A673 (cell line): ENCODE measurements around the gene EMC1. TPM values are rescaled to one million over a fixed set of nuclear protein-coding genes. Genes with fewer than 3 reads are reported as not detected.
"Not testable (repeated sequence)": the region's sequence is repeated elsewhere in the genome, so short reads cannot be mapped to it uniquely, and the experiment has no call there.

Source experiments
- BruUV-seq: library from RNA; stranded (reverse); fragments of 400-500 nt; replicated peaks from 2 replicates; lab custom pipeline; 2021; lab: Mats Ljungman, UMichigan
- CTCF ChIA-PET: fragments of 300-600 bp; sonication (Branson Sonifier 250); formaldehyde crosslinking; loops from one replicate; lab custom pipeline; 2022; ENCODE audit warnings: antibody characterized with exemption; lab: Charles Lee
- POLR2A ChIA-PET: fragments of 300-600 bp; sonication (Branson Sonifier 250); formaldehyde crosslinking; loops from one replicate; lab custom pipeline; 2022; ENCODE audit warnings: antibody characterized with exemption; ENCODE audit not compliant: low non-redundant PET; lab: Charles Lee
- DNase-seq: peaks from one replicate; pipeline ENCODE4 v3.0.0-alpha.2; 2015; ENCODE audit warnings: low spot score
- H3K27ac ChIP-seq: fragments of 200-600 bp; sonication (generic); 2 replicates; pipeline ENCODE4 v1.5.1; 2016; ENCODE audit warnings: mixed run types, low read depth, mild to moderate bottlenecking, mixed read lengths, antibody characterized with exemption, low read length; ENCODE audit not compliant: poor library complexity, severe bottlenecking
- H3K27me3 ChIP-seq: fragments of 200-600 bp; sonication (generic); replicated peaks from 2 replicates; pipeline ENCODE4 v1.6.1; 2017; ENCODE audit warnings: mixed run types, low read depth, mild to moderate bottlenecking, mixed read lengths, antibody characterized with exemption, low read length; ENCODE audit not compliant: insufficient read depth, poor library complexity
- H3K36me3 ChIP-seq: fragments of 200-600 bp; sonication (generic); 2 replicates; pipeline ENCODE4 v1.6.1; 2016; ENCODE audit warnings: mixed run types, mild to moderate bottlenecking, mixed read lengths, antibody characterized with exemption, low read length; ENCODE audit not compliant: insufficient read depth, poor library complexity, severe bottlenecking
- H3K4me1 ChIP-seq: fragments of 200-600 bp; sonication (generic); 2 replicates; pipeline ENCODE4 v1.6.1; 2017; ENCODE audit warnings: mixed run types, mild to moderate bottlenecking, mixed read lengths, antibody characterized with exemption, low read length; ENCODE audit not compliant: insufficient read depth, poor library complexity, severe bottlenecking
- H3K4me3 ChIP-seq: fragments of 200-600 bp; sonication (generic); 2 replicates; pipeline ENCODE4 v1.5.1; 2016; ENCODE audit warnings: low read depth, mixed run types, mild to moderate bottlenecking, mixed read lengths, low read length; ENCODE audit not compliant: poor library complexity, severe bottlenecking
- H3K9me3 ChIP-seq: fragments of 200-600 bp; sonication (generic); 2 replicates; pipeline ENCODE4 v1.6.1; 2016; ENCODE audit warnings: mixed run types, low read depth, mild to moderate bottlenecking, mixed read lengths, antibody characterized with exemption, low read length; ENCODE audit not compliant: poor library complexity, severe bottlenecking
- EZH2 ChIP-seq: fragments of 200-600 bp; sonication (generic); IDR thresholded peaks from 2 replicates; pipeline ENCODE4 v1.6.1; 2017; ENCODE audit warnings: borderline replicate concordance, low read depth, mild to moderate bottlenecking, mixed read lengths, antibody characterized with exemption, low read length; ENCODE audit not compliant: poor library complexity, severe bottlenecking
- intact Hi-C: fragments of 100-400 bp; cut with micrococcal nuclease; formaldehyde crosslinking; loops from one replicate; pipeline ENCODE4 v1.10.0; 2022; ENCODE audit not compliant: unreplicated experiment
- total RNA-seq: library from RNA; stranded (reverse); gene quantifications from 2 replicates; pipeline ENCODE4 v1.2.3, GENCODE V29; 2021
- TF ChIP-seq, protein P1 (sequence below): fragments of 300-800, 200-600 bp; sonication (generic); conservative IDR thresholded peaks from 2 replicates; pipeline ENCODE4 v1.5.1; 2017; ENCODE audit warnings: low read depth, mild to moderate bottlenecking, antibody characterized with exemption, low read length, moderate library complexity, mixed read lengths

The EMC1 gene
- total RNA-seq, 1 experiment from 2014 or later, result 84.3 TPM

DNA sequence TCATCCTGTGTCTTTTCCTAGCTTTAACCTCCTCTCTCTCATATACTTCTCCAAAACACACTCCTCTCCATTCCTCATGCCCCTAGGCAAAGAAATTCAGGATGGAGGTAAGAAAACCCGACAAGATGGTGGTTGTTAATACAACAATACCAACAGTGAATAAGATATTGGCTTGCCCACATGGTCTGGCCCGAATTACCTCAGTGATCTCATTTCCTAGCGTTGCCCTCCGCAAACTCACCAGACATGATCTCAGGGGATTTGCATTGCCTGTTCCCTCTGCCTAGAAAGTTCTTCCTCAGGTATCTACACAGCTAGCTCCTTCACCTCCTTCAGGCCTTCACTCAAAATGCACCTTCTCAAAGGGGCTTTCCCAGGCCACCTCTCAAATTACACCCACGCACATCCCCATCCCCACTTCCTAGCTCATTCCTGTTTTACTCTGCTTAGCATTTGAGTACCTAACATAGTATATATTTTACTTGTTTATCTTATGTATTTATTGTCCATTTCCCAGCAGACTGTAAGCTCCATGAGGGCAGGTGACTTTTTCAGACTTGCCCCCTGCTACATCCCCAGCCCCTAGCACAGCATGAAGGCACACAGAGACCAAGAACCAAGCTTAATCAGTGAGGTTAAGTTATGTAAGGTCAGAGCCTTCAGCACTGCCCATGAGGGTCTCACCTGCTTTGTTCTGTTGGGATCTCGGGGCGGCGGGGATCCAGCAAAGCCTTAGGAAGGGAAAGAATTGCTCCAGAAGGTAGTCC, 31.1 kb downstream of the EMC1 start:
- peaks cover 5% of the 10 kb centered on the region for H3K4me1 ChIP-seq
- POLR2A ChIA-PET, result no interaction called here
- no peaks in the 10 kb centered on the region for H3K27me3 ChIP-seq
- DNase-seq, result no peak
- H3K4me3 ChIP-seq, result no peak overlapping the region
- peak overlapping the region; percentile 44 for H3K27ac ChIP-seq
- no peaks in the 10 kb centered on the region for H3K9me3 ChIP-seq
- intact Hi-C loops, result no loop called here
- CTCF ChIA-PET, result no interaction called here
- no peak for TF ChIP-seq EZH2
- TF ChIP-seq, protein P1, sequence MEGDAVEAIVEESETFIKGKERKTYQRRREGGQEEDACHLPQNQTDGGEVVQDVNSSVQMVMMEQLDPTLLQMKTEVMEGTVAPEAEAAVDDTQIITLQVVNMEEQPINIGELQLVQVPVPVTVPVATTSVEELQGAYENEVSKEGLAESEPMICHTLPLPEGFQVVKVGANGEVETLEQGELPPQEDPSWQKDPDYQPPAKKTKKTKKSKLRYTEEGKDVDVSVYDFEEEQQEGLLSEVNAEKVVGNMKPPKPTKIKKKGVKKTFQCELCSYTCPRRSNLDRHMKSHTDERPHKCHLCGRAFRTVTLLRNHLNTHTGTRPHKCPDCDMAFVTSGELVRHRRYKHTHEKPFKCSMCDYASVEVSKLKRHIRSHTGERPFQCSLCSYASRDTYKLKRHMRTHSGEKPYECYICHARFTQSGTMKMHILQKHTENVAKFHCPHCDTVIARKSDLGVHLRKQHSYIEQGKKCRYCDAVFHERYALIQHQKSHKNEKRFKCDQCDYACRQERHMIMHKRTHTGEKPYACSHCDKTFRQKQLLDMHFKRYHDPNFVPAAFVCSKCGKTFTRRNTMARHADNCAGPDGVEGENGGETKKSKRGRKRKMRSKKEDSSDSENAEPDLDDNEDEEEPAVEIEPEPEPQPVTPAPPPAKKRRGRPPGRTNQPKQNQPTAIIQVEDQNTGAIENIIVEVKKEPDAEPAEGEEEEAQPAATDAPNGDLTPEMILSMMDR, result no peak
- peaks cover 95% of the 10 kb centered on the region for H3K36me3 ChIP-seq
- no TSS peak for BruUV-seq

DNA sequence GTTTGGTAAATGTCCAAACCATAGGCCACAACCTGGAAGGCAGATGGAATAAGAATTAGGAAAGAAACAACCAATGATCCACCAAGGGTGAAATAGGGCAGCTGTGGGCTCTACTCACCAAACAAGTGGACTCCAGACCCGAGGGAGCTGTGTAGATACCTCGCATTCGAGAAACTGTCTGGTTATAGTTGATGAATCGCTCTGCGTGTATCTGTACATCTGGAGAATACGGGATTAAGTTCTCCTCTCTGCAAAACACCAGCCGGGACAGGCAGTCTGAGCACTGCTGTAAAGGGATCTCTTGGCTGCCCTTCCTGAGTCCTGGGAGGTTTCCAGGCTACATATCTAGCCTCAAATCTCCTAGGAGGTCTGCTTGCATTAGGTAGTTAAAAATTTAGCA, 31.9 kb downstream of the EMC1 start:
- POLR2A ChIA-PET, result interaction anchor here (0.5 kb wide), 1 partner anchor 31 kb away, joined by 5 read pairs; no protein-coding TSS in a partner anchor
- Histone ChIP-seq H3K4me3 (no peak overlapping the region), H3K27me3 (no peaks in the 10 kb centered on the region), H3K27ac (peak overlapping the region; percentile 44), H3K36me3 (peaks cover 91% of the 10 kb centered on the region), H3K4me1 (peaks cover 5% of the 10 kb centered on the region), H3K9me3 (no peaks in the 10 kb centered on the region)
- intact Hi-C loops, result no loop called here
- TF ChIP-seq EZH2, result no peak
- TF ChIP-seq, protein P1, result no peak
- CTCF ChIA-PET, result no interaction called here
- DNase-seq, result no peak
- no TSS peak for BruUV-seq

DNA sequence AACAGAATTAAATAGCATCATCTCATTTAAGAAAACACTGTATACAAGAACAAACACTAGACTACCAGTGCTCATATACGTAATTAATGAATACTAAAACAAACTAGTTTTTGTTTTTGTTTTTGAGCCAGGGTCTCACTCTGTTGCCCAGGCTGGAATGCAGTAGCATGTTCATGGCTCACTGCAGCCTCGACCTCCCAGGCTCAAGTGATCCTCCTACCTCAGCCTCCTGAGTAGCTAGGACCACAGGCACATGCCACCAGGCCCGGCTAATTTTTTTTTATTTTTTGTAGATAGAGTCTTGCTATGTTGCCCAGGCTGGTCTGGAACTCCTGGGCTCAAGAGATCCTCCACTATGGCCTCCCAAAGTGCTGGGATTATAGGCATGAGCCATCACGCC, 34.7 kb downstream of the EMC1 start:
- H3K27ac ChIP-seq, H3K9me3 ChIP-seq, intact Hi-C loops, H3K4me3 ChIP-seq, DNase-seq, H3K27me3 ChIP-seq, BruUV-seq, CTCF ChIA-PET: not testable (repeated sequence)
- H3K4me1 ChIP-seq, result peaks cover 15% of the 10 kb centered on the region
- H3K36me3 ChIP-seq, result peaks cover 84% of the 10 kb centered on the region
- POLR2A ChIA-PET, result interaction anchor here (0.6 kb wide), 1 partner anchor 263 kb away, joined by 19 read pairs; no protein-coding TSS in a partner anchor
